Fibroblast of the aortic adventitia (primary cell): ENCODE data around the gene HOXA6. TPM values are rescaled to one million over a fixed set of nuclear protein-coding genes. Genes with fewer than 3 reads are reported as not detected.

Source experiments
- DNase-seq: peaks from one replicate; pipeline ENCODE4 v3.0.0-alpha.2; 2010; ENCODE audit warnings: low read depth
- H3K4me3 ChIP-seq: 2 replicates; pipeline ENCODE4 v1.5.1; 2011; ENCODE audit warnings: low read depth, mild to moderate bottlenecking, control low read depth, low read length, moderate library complexity
- CTCF ChIP-seq: IDR thresholded peaks from 2 replicates; pipeline ENCODE4 v1.5.1; 2011; ENCODE audit warnings: mild to moderate bottlenecking, low read length, control low read depth, inconsistent platforms; ENCODE audit not compliant: insufficient read depth
- total RNA-seq: library from RNA; depleted of rRNA; stranded (reverse); fragments of >200 nt; gene quantifications from 2 replicates; pipeline ENCODE4 v1.2.3, GENCODE V29; 2012; ENCODE audit warnings: low replicate concordance

The HOXA6 gene
- total RNA-seq, 1 donor, result not detected

DNA sequence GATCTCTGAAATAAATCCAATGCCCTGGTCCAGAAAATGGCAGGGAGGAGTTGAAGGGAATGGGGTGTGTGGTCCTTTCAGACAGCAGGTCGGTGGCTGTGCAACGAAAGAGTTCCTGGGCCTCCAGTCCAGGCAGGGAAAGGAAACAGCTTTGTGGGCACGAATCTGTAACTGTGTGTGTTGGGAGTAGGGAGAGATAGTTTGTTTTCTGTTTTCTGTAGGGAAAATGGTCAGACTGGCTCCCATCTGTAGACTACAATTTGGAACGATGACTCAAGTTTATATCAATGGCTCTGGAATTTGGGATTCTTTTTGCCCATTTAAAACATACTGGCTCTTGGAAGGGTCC, 20.3 kb upstream of the HOXA6 start:
- no peak for DNase-seq
- no peak overlapping the region for H3K4me3 ChIP-seq
- TF ChIP-seq CTCF, result no peak

DNA sequence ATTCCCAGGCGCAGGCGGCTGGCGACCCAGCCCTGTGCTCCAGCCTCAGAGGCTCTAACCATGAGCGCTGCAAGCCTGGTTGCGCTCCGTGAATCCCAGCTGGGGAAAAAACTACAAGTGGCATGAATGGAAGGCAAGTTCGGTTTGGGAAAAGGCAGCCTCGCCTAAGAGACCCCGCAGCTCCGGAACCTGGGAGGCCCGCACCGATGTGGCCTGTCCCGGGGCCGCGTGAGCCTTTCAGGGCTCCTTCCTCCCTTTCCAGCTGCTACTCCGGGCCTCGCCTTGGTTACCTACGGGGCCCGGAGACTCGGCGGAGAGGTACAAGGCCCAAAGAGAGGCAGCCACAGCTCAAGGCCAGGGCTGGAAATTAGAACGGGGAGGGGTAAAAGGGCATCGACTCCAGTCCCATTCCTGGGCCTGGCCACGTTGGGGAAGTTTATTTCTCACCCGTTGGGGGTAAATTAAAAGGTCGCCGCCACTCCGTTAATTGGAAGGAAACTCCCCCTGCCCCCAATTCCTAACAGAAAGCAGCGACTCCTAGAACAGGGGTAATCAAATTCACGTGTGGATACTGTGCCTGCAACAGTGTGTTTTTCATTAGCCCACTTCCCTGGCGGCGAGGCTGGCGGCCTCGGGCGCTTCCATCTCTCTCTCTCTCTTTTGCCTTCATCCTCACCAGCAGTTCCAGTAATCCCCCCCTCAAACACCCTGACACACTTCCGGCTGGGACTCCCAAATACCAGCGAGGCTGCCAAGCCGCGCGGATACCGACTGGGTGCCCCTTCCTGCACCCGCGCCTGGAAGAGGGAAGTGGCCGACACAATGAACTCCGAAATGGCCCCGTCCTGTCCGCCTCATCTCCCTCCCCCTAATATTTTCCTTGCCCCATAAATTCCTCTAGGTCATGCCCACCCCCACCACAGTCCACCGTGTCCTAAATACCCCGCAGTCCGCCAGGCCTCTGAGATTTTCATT, 19.2 kb upstream of the HOXA6 start:
- DNase-seq, result no peak
- no peak overlapping the region for H3K4me3 ChIP-seq
- no peak for TF ChIP-seq CTCF

- H3K4me3 ChIP-seq, result no peak overlapping the region
- no peak for TF ChIP-seq CTCF
- DNase-seq, result no peak
Observed at GRCh38 chr7:27165996-27166530, 18.5 kb upstream of the HOXA6 start.

DNA sequence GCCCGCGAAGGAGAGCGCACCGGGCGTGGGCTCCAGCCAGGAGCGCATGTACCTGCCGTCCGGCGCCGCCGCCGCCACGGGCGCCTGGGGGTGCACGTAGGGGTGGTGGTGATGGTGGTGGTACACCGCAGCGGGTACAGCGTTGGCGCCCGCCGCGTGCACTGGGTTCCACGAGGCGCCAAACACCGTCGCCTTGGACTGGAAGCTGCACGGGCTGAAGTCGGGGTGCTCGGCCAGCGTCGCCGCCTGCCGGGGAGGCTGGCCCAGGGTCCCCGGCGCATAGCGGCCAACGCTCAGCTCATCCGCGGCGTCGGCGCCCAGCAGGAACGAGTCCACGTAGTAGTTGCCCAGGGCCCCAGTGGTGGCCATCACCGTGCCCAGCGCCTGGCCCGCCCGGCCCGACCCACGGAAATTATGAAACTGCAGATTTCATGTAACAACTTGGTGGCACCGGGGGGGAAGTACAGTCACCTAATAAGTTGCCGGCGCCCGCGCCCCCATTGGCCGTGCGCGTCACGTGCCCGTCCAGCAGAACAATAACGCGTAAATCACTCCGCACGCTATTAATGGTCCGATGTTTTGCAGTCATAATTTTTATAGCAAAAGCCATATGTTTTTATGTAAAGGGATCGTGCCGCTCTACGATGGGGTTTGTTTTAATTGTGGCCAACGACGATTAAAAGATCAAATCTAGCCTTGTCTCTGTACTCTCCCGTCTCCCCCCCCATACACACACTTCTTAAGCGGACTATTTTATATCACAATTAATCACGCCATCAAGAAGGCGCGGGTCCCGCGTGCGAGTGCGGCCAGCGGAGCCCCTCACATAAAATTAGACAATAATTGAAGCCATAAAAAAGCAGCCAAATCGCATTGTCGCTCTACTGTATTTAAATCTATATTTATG, 17.8 kb upstream of the HOXA6 start, which contains the start of gene HOXA9:
Gene HOXA9 (minus strand): TSS at position 449 of the 907 bp plus-strand sequence. CDS start 80 bp downstream, at position 369.
- no peak within 1 kb of the TSS for H3K4me3 ChIP-seq
- DNase-seq, result no peak
- TF ChIP-seq CTCF, result no peak

DNA sequence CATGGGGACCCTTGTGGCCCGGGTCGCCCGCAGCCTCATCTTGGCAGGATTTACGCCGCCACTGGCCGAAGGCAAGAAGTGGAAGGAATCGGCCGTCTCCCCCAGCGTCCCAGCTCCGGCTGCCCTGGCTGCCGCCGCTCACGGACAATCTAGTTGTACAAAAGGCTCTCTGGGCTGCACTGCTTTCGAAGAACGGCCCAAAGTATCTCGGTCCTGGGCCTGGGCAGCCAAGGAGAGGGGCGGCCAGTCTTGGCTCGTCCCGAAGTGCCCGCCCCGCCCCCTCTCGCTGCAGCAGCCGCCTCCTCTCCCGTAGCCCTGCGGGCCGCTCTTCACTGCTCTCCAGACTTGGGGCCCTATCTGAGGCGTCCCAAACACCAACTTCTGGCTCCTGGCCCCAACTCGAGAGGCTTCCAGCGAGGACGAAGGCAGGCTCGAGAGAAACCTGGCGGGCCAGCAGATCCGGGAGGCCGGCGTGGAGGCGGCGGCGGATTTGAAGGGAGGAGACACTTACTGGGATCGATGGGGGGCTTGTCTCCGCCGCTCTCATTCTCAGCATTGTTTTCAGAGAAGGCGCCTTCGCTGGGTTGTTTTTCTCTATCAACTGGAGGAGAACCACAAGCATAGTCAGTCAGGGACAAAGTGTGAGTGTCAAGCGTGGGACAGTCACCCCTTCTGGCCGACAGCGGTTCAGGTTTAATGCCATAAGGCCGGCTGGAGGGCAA, 17.0 kb upstream of the HOXA6 start:
- no peak for DNase-seq
- H3K4me3 ChIP-seq, result no peak overlapping the region
- TF ChIP-seq CTCF, result no peak

GRCh38 chr7:27164045-27164366, 16.4 kb upstream of the HOXA6 start:
- DNase-seq, result no peak
- no peak for TF ChIP-seq CTCF
- no peak overlapping the region for H3K4me3 ChIP-seq
